ENCODE measurements around the gene LZIC. TPM values are rescaled to one million over a fixed set of nuclear protein-coding genes. Genes with fewer than 3 reads are reported as not detected.

LZIC gene
- total and polyA plus RNA-seq, 5 donors from 2014 or later, result 23.6 to 38.2 (median 31.2) TPM

GRCh38 chr1:9909234-9910046, 33.8 kb downstream of the LZIC start:
- peaks cover 20% of the 10 kb centered on the region for H3K4me1 ChIP-seq (ENCODE audit: control insufficient read depth, insufficient read depth, low read length, poor library complexity, severe bottlenecking)
- H3K36me3 ChIP-seq (ENCODE audit: control insufficient read depth, insufficient read depth, low read length), result no peaks in the 10 kb centered on the region
- H3K9me3 ChIP-seq (ENCODE audit: control insufficient read depth in 2 of 2, low read length in 2 of 2), result no peaks in the 10 kb centered on the region
- peaks cover 4 to 33% (median 24%) of the 10 kb centered on the region in 4 donors for H3K4me1 Mint-ChIP-seq
- DNase-seq (peak; percentile 16 to 35 (median 21)), ATAC-seq (ENCODE audit: low read depth in 2 of 2) (no peak)
- peak overlapping the region; percentile 66 for H3K4me3 ChIP-seq (ENCODE audit: low read depth, low read length)
- peak overlapping the region; percentile 61 to 94 (median 92) for H3K4me3 Mint-ChIP-seq
- peak overlapping the region; percentile 66 to 95 (median 92) for H3K27ac Mint-ChIP-seq
- H3K27me3 ChIP-seq (ENCODE audit: control insufficient read depth, insufficient read depth, low read length), result no peaks in the 10 kb centered on the region
- no peaks in the 10 kb centered on the region for H3K27me3 Mint-ChIP-seq
- peaks cover 3% of the 10 kb centered on the region for H3K36me3 Mint-ChIP-seq
- H3K27ac ChIP-seq (ENCODE audit: insufficient read depth, low read length, poor library complexity, severe bottlenecking), result peak overlapping the region; percentile 19
- no peaks in the 10 kb centered on the region for H3K9me3 Mint-ChIP-seq

- Histone ChIP-seq H3K27ac (ENCODE audit: insufficient read depth, low read length, poor library complexity, severe bottlenecking) (peak overlapping the region; percentile 19), H3K4me1 (ENCODE audit: control insufficient read depth, insufficient read depth, low read length, poor library complexity, severe bottlenecking) (peaks cover 20% of the 10 kb centered on the region), H3K9me3 (ENCODE audit: control insufficient read depth in 2 of 2, low read length in 2 of 2) (no peaks in the 10 kb centered on the region), H3K4me3 (ENCODE audit: low read depth, low read length) (peak overlapping the region; percentile 66), H3K36me3 (ENCODE audit: control insufficient read depth, insufficient read depth, low read length) (no peaks in the 10 kb centered on the region), H3K27me3 (ENCODE audit: control insufficient read depth, insufficient read depth, low read length) (no peaks in the 10 kb centered on the region)
- peak overlapping the region in 2 of 3 donors; percentile 92 to 95 for H3K27ac Mint-ChIP-seq
- H3K27me3 Mint-ChIP-seq, result no peaks in the 10 kb centered on the region
- ATAC-seq (ENCODE audit: low read depth in 2 of 2), result no peak
- no peak for DNase-seq
- peak overlapping the region; percentile 61 to 94 (median 92) for H3K4me3 Mint-ChIP-seq
- no peaks in the 10 kb centered on the region for H3K9me3 Mint-ChIP-seq
- H3K4me1 Mint-ChIP-seq, result peaks cover 4 to 33% (median 26%) of the 10 kb centered on the region in 4 donors
- peaks cover 3% of the 10 kb centered on the region for H3K36me3 Mint-ChIP-seq
Observed at GRCh38 chr1:9908871-9909233, 34.3 kb downstream of the LZIC start.

GRCh38 chr1:9907441-9907840, 35.8 kb downstream of the LZIC start:
- H3K4me3 Mint-ChIP-seq, result peak overlapping the region in 2 of 4 donors; percentile 16 to 63
- no peaks in the 10 kb centered on the region for H3K9me3 Mint-ChIP-seq
- no peaks in the 10 kb centered on the region for H3K36me3 ChIP-seq (ENCODE audit: control insufficient read depth, insufficient read depth, low read length)
- peak overlapping the region in 1 of 3 donors; percentile 28 for H3K27ac Mint-ChIP-seq
- ATAC-seq (ENCODE audit: low read depth in 2 of 2) (no peak), DNase-seq (no peak)
- H3K27me3 Mint-ChIP-seq, result no peaks in the 10 kb centered on the region
- peaks cover 3% of the 10 kb centered on the region for H3K36me3 Mint-ChIP-seq
- H3K4me3 ChIP-seq (ENCODE audit: low read depth, low read length), result no peak overlapping the region
- H3K4me1 ChIP-seq (ENCODE audit: control insufficient read depth, insufficient read depth, low read length, poor library complexity, severe bottlenecking), result peaks cover 20% of the 10 kb centered on the region
- H3K27me3 ChIP-seq (ENCODE audit: control insufficient read depth, insufficient read depth, low read length), result no peaks in the 10 kb centered on the region
- no peaks in the 10 kb centered on the region for H3K9me3 ChIP-seq (ENCODE audit: control insufficient read depth in 2 of 2, low read length in 2 of 2)
- no peak overlapping the region for H3K27ac ChIP-seq (ENCODE audit: insufficient read depth, low read length, poor library complexity, severe bottlenecking)
- peaks cover 4 to 39% (median 28%) of the 10 kb centered on the region in 4 donors for H3K4me1 Mint-ChIP-seq

- Mint-ChIP-seq H3K36me3 (peaks cover 3% of the 10 kb centered on the region), H3K9me3 (no peaks in the 10 kb centered on the region), H3K27me3 (no peaks in the 10 kb centered on the region), H3K27ac (no peak overlapping the region), H3K4me1 (peaks cover 4 to 39% (median 24%) of the 10 kb centered on the region in 4 donors), H3K4me3 (peak overlapping the region in 2 of 4 donors; percentile 7 to 21)
- DNase-seq (no peak), ATAC-seq (ENCODE audit: low read depth in 2 of 2) (no peak)
- Histone ChIP-seq H3K27ac (ENCODE audit: insufficient read depth, low read length, poor library complexity, severe bottlenecking) (no peak overlapping the region), H3K4me3 (ENCODE audit: low read depth, low read length) (no peak overlapping the region), H3K9me3 (ENCODE audit: control insufficient read depth in 2 of 2, low read length in 2 of 2) (no peaks in the 10 kb centered on the region), H3K36me3 (ENCODE audit: control insufficient read depth, insufficient read depth, low read length) (no peaks in the 10 kb centered on the region), H3K4me1 (ENCODE audit: control insufficient read depth, insufficient read depth, low read length, poor library complexity, severe bottlenecking) (peaks cover 19% of the 10 kb centered on the region), H3K27me3 (ENCODE audit: control insufficient read depth, insufficient read depth, low read length) (no peaks in the 10 kb centered on the region)
Observed at GRCh38 chr1:9906466-9906865, 36.7 kb downstream of the LZIC start.

- Histone ChIP-seq H3K9me3 (ENCODE audit: control insufficient read depth in 2 of 2, low read length in 2 of 2) (no peaks in the 10 kb centered on the region), H3K27me3 (ENCODE audit: control insufficient read depth, insufficient read depth, low read length) (no peaks in the 10 kb centered on the region), H3K4me1 (ENCODE audit: control insufficient read depth, insufficient read depth, low read length, poor library complexity, severe bottlenecking) (peaks cover 10% of the 10 kb centered on the region), H3K36me3 (ENCODE audit: control insufficient read depth, insufficient read depth, low read length) (no peaks in the 10 kb centered on the region), H3K4me3 (ENCODE audit: low read depth, low read length) (no peak overlapping the region), H3K27ac (ENCODE audit: insufficient read depth, low read length, poor library complexity, severe bottlenecking) (no peak overlapping the region)
- Mint-ChIP-seq H3K9me3 (no peaks in the 10 kb centered on the region), H3K27ac (peak overlapping the region in 1 of 3 donors; percentile 53), H3K4me1 (peaks cover 0 to 31% (median 28%) of the 10 kb centered on the region in 4 donors), H3K27me3 (no peaks in the 10 kb centered on the region), H3K36me3 (peaks cover 3% of the 10 kb centered on the region), H3K4me3 (peak overlapping the region in 1 of 4 donors; percentile 48)
- ATAC-seq (ENCODE audit: low read depth in 2 of 2) (no peak), DNase-seq (no peak)
Observed at GRCh38 chr1:9905010-9905409, 38.2 kb downstream of the LZIC start.

GRCh38 chr1:9904596-9904995, 38.6 kb downstream of the LZIC start:
- Mint-ChIP-seq H3K4me1 (peaks cover 0 to 30% (median 28%) of the 10 kb centered on the region in 4 donors), H3K27me3 (no peaks in the 10 kb centered on the region), H3K9me3 (no peaks in the 10 kb centered on the region), H3K36me3 (peaks cover 3% of the 10 kb centered on the region), H3K4me3 (peak overlapping the region in 1 of 4 donors; percentile 48), H3K27ac (no peak overlapping the region)
- ATAC-seq (ENCODE audit: low read depth in 2 of 2), result no peak
- no peak for DNase-seq
- Histone ChIP-seq H3K27ac (ENCODE audit: insufficient read depth, low read length, poor library complexity, severe bottlenecking) (no peak overlapping the region), H3K27me3 (ENCODE audit: control insufficient read depth, insufficient read depth, low read length) (no peaks in the 10 kb centered on the region), H3K9me3 (ENCODE audit: control insufficient read depth in 2 of 2, low read length in 2 of 2) (no peaks in the 10 kb centered on the region), H3K36me3 (ENCODE audit: control insufficient read depth, insufficient read depth, low read length) (no peaks in the 10 kb centered on the region), H3K4me1 (ENCODE audit: control insufficient read depth, insufficient read depth, low read length, poor library complexity, severe bottlenecking) (peaks cover 9% of the 10 kb centered on the region), H3K4me3 (ENCODE audit: low read depth, low read length) (no peak overlapping the region)

GRCh38 chr1:9903801-9904527, 39.2 kb downstream of the LZIC start:
- Histone ChIP-seq H3K27me3 (ENCODE audit: control insufficient read depth, insufficient read depth, low read length) (no peaks in the 10 kb centered on the region), H3K4me3 (ENCODE audit: low read depth, low read length) (no peak overlapping the region), H3K9me3 (ENCODE audit: control insufficient read depth in 2 of 2, low read length in 2 of 2) (no peaks in the 10 kb centered on the region), H3K4me1 (ENCODE audit: control insufficient read depth, insufficient read depth, low read length, poor library complexity, severe bottlenecking) (peaks cover 3% of the 10 kb centered on the region), H3K27ac (ENCODE audit: insufficient read depth, low read length, poor library complexity, severe bottlenecking) (no peak overlapping the region), H3K36me3 (ENCODE audit: control insufficient read depth, insufficient read depth, low read length) (no peaks in the 10 kb centered on the region)
- H3K4me3 Mint-ChIP-seq, result peak overlapping the region in 1 of 4 donors; percentile 1
- DNase-seq (peak in 1 of 3 donors; percentile 10), ATAC-seq (ENCODE audit: low read depth in 2 of 2) (no peak)
- H3K4me1 Mint-ChIP-seq, result peaks cover 0 to 26% (median 23%) of the 10 kb centered on the region in 4 donors
- H3K27ac Mint-ChIP-seq, result no peak overlapping the region
- H3K36me3 Mint-ChIP-seq, result peaks cover 3% of the 10 kb centered on the region
- H3K9me3 Mint-ChIP-seq, result no peaks in the 10 kb centered on the region
- no peaks in the 10 kb centered on the region for H3K27me3 Mint-ChIP-seq
